ENCODE results near the gene OBSCN. TPM values are rescaled to one million over a fixed set of nuclear protein-coding genes. Genes with fewer than 3 reads are reported as not detected.

Gene OBSCN
- total RNA-seq, 1 experiment from 2014 or later, result 29.1 TPM

- Histone ChIP-seq H3K36me3 (ENCODE audit: low read depth, low read length) (no peaks in the 10 kb centered on the region), H4K20me1 (ENCODE audit: low read length) (no peaks in the 10 kb centered on the region), H3K9me2 (replicated peaks; ENCODE audit: low read length) (no peaks in the 10 kb centered on the region), H3K4me1 (ENCODE audit: insufficient read depth, low read length) (peaks cover 19% of the 10 kb centered on the region), H3F3A (ENCODE audit: low read length, unreplicated experiment) (no peaks in the 10 kb centered on the region), H3K27ac (ENCODE audit: low read length) (no peak overlapping the region), H3K27me3 (ENCODE audit: low read length) (no peaks in the 10 kb centered on the region), H2AFZ (ENCODE audit: low read length) (no peak overlapping the region), H3K9ac (ENCODE audit: low read length) (no peak overlapping the region), H3K79me2 (ENCODE audit: low read length) (no peaks in the 10 kb centered on the region), H3K9me3 (ENCODE audit: low read length) (no peaks in the 10 kb centered on the region), H3K4me2 (ENCODE audit: low read length) (no peak overlapping the region), H3K4me3 (ENCODE audit: low read length) (no peak overlapping the region)
- intact Hi-C loops (cut with micrococcal nuclease), result no loop called here
- ATAC-seq, result no peak
- no TSS peak for BruUV-seq (replicated peaks)
- DNase-seq, result no peak
- CTCF ChIA-PET, result no interaction called here
- POLR2A ChIA-PET (ENCODE audit: unreplicated experiment), result no interaction called here
- no peak for TF ChIP-seq EZH2phosphoT487 (IDR thresholded peaks at IDR 0.05; ENCODE audit: borderline replicate concordance, low read length)
- no peak for TF ChIP-seq CTCF (conservative IDR thresholded peaks at IDR 0.05; ENCODE audit: low read depth, low read length)
- no peak for TF ChIP-seq EZH2 (IDR thresholded peaks at IDR 0.05; ENCODE audit: low read length, unreplicated experiment)
Measured at GRCh38 chr1:228366062-228366865, 158.4 kb downstream of the OBSCN start.

- no peaks in the 10 kb centered on the region for H3K9me3 ChIP-seq (ENCODE audit: low read length)
- no peak overlapping the region for H3K4me3 ChIP-seq (ENCODE audit: low read length)
- no peak for ATAC-seq
- H3K36me3 ChIP-seq (ENCODE audit: low read depth, low read length), result no peaks in the 10 kb centered on the region
- BruUV-seq (replicated peaks), result no TSS peak
- H3K27me3 ChIP-seq (ENCODE audit: low read length), result no peaks in the 10 kb centered on the region
- DNase-seq, result no peak
- intact Hi-C loops (cut with micrococcal nuclease), result no loop called here
- POLR2A ChIA-PET (ENCODE audit: unreplicated experiment), result no interaction called here
- CTCF ChIA-PET, result no interaction called here
- no peaks in the 10 kb centered on the region for H3K9me2 ChIP-seq (replicated peaks; ENCODE audit: low read length)
- no peaks in the 10 kb centered on the region for H3K79me2 ChIP-seq (ENCODE audit: low read length)
- H3K9ac ChIP-seq (ENCODE audit: low read length), result no peak overlapping the region
- no peaks in the 10 kb centered on the region for H4K20me1 ChIP-seq (ENCODE audit: low read length)
- H3K4me1 ChIP-seq (ENCODE audit: insufficient read depth, low read length), result peaks cover 28% of the 10 kb centered on the region
- 0 out of 2 replicates have a peak overlapping the region, but pooled peaks have one; percentile 63 for H2AFZ ChIP-seq (ENCODE audit: low read length)
- TF ChIP-seq CTCF (conservative IDR thresholded peaks at IDR 0.05; ENCODE audit: low read depth, low read length), result no peak
- TF ChIP-seq EZH2phosphoT487 (IDR thresholded peaks at IDR 0.05; ENCODE audit: borderline replicate concordance, low read length), result no peak
- no peaks in the 10 kb centered on the region for H3F3A ChIP-seq (ENCODE audit: low read length, unreplicated experiment)
- H3K4me2 ChIP-seq (ENCODE audit: low read length), result peak overlapping the region; percentile 74
- H3K27ac ChIP-seq (ENCODE audit: low read length), result no peak overlapping the region
Measured at GRCh38 chr1:228366866-228367741, 159.3 kb downstream of the OBSCN start.

All from PC-3 (cell line).